Measurements from ENCODE around the gene RNF41. TPM values are rescaled to one million over a fixed set of nuclear protein-coding genes. Genes with fewer than 3 reads are reported as not detected.

RNF41 gene
- total and polyA plus RNA-seq, 2 of the 13 experiments (the other 11 are each of a cell fraction or from before 2014, with no cell fraction given), result 27.1 to 39.4 TPM

DNA sequence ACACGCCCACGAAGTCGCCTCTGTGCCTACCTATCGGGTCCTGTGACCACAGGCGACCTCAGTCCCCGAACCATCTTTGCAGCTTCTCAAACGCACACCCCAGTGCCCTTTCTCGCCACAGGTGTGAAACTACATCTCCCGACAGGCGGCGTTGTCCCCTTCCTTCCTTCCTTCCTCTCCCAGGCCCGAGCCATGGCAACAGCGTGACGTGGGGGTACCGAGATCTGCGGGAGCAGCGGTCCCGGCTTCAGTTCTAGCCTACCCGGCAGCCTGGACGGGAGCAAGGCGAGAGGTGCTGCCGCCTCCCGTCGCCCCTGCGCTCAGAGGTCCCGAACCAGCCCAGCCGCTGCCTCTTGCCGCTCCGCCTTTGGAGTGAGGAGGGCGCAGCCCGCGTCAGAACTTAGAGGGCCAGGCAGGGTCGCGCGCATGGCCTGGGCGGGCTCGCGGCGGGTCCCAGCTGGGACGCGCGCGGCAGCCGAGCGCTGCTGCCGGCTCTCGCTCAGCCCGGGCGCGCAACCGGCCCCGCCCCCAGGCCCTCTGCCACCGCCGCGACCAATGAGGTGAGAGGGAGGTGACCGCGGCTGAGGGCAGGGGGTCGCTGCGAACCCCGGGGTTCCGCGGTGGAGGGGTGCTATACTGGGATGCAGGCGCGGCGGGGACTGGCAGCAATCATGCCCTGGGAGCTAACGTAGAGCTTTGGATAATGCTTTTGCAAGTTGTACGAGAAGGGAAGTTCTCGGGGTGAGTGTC is 45.1 kb upstream of the RNF41 start, which contains the start of gene COQ10A (continued):
- TF ChIP-seq DMTF1 (CRISPR knock-in tag; IDR thresholded peaks at IDR 0.05) (no peak), NFE2 (CRISPR knock-in tag; IDR thresholded peaks at IDR 0.05) (no peak), ZSCAN5A (CRISPR knock-in tag; IDR thresholded peaks at IDR 0.05; ENCODE audit: borderline replicate concordance) (peak; percentile 74; the same call in 1 of the 2 replicates), BCL6 (CRISPR knock-in tag; IDR thresholded peaks at IDR 0.05) (peak; percentile 25; the same call in 1 of the 2 replicates), ZNF460 (CRISPR knock-in tag; IDR thresholded peaks at IDR 0.05; ENCODE audit: borderline replicate concordance) (no peak), DMAP1 (CRISPR knock-in tag; IDR thresholded peaks at IDR 0.05) (peak; percentile 57), ZNF337 (CRISPR knock-in tag; IDR thresholded peaks at IDR 0.05; ENCODE audit: borderline replicate concordance, low read depth) (peak; percentile 73; the same call in 1 of the 2 replicates), ZNF639 (CRISPR knock-in tag; conservative IDR thresholded peaks at IDR 0.05) (0 out of 2 replicates have a peak, but pooled peaks have one; percentile 60), HMGA1 (CRISPR knock-in tag; conservative IDR thresholded peaks at IDR 0.05) (no peak), FOXC1 (CRISPR knock-in tag; IDR thresholded peaks at IDR 0.05; ENCODE audit: borderline replicate concordance) (0 out of 2 replicates have a peak, but pooled peaks have one; percentile 90), RCOR2 (CRISPR knock-in tag; IDR thresholded peaks at IDR 0.05) (peak; percentile 37; the same call in 1 of the 2 replicates), ZFP41 (CRISPR knock-in tag; IDR thresholded peaks at IDR 0.05; ENCODE audit: borderline replicate concordance) (0 out of 2 replicates have a peak, but pooled peaks have one; percentile 31), ZNF569 (CRISPR knock-in tag; IDR thresholded peaks at IDR 0.05; ENCODE audit: borderline replicate concordance) (no peak), ESRRA (CRISPR knock-in tag; IDR thresholded peaks at IDR 0.05; ENCODE audit: low read depth) (no peak; the same call in none of the 2 replicates), SMAD9 (CRISPR knock-in tag; IDR thresholded peaks at IDR 0.05) (no peak), NCOA2 (CRISPR knock-in tag; IDR thresholded peaks at IDR 0.05) (no peak), ZNF382 (CRISPR knock-in tag; IDR thresholded peaks at IDR 0.05; ENCODE audit: borderline replicate concordance) (no peak), ZNF777 (CRISPR knock-in tag; IDR thresholded peaks at IDR 0.05) (peak; percentile 72), MED13 (CRISPR knock-in tag; IDR thresholded peaks at IDR 0.05) (no peak), GZF1 (CRISPR knock-in tag; IDR thresholded peaks at IDR 0.05) (peak; percentile 34; the same call in 1 of the 2 replicates), TARDBP (CRISPR knock-in tag; IDR thresholded peaks at IDR 0.05) (peak; percentile 86), ZNF761 (CRISPR knock-in tag; conservative IDR thresholded peaks at IDR 0.05) (peak; percentile 92; the same call in 1 of the 2 replicates), ZFP1 (CRISPR knock-in tag; IDR thresholded peaks at IDR 0.05) (0 out of 2 replicates have a peak, but pooled peaks have one; percentile 36), ZZZ3 (CRISPR knock-in tag; IDR thresholded peaks at IDR 0.05; ENCODE audit: borderline replicate concordance) (no peak)
- TF ChIP-seq, protein P1, sequence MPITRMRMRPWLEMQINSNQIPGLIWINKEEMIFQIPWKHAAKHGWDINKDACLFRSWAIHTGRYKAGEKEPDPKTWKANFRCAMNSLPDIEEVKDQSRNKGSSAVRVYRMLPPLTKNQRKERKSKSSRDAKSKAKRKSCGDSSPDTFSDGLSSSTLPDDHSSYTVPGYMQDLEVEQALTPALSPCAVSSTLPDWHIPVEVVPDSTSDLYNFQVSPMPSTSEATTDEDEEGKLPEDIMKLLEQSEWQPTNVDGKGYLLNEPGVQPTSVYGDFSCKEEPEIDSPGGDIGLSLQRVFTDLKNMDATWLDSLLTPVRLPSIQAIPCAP (CRISPR knock-in tag; IDR thresholded peaks at IDR 0.05; ENCODE audit: low read depth), result 0 out of 2 replicates have a peak, but pooled peaks have one; percentile 54

Data from HepG2 (cell line).